Globus pallidus (tissue), 1 donor: ENCODE measurements around the gene VPS18.

Experiments used
- DNase-seq: peaks from one replicate; pipeline ENCODE4 v3.0.0-alpha.2; 2015; ENCODE audit warnings: low spot score

The VPS18 gene

GRCh38 chr15:40902605-40903561, 8.6 kb downstream of the VPS18 start:
- DNase-seq, result peak; percentile 55

GRCh38 chr15:40904552-40905201, 10.4 kb downstream of the VPS18 start:
- DNase-seq, result no peak

- peak; percentile 79 for DNase-seq
Measured at GRCh38 chr15:40906091-40906990, 12.1 kb downstream of the VPS18 start.

GRCh38 chr15:40906991-40907802, 12.9 kb downstream of the VPS18 start:
- peak; percentile 52 for DNase-seq

- DNase-seq, result no peak
Measured at GRCh38 chr15:40908095-40908494, 13.8 kb downstream of the VPS18 start.

- DNase-seq, result no peak
Measured at GRCh38 chr15:40909662-40910630, 15.7 kb downstream of the VPS18 start.

GRCh38 chr15:40911141-40911540, 16.9 kb downstream of the VPS18 start:
- no peak for DNase-seq

GRCh38 chr15:40911693-40912092, 17.4 kb downstream of the VPS18 start:
- no peak for DNase-seq

GRCh38 chr15:40912478-40912877, 18.2 kb downstream of the VPS18 start:
- DNase-seq, result no peak

- no peak for DNase-seq
Measured at GRCh38 chr15:40914013-40914412, 19.8 kb downstream of the VPS18 start.

- DNase-seq, result no peak
Measured at GRCh38 chr15:40914486-40914885, 20.2 kb downstream of the VPS18 start.

- DNase-seq, result no peak
Measured at GRCh38 chr15:40915116-40915661, 20.9 kb downstream of the VPS18 start.

GRCh38 chr15:40915679-40916078, 21.4 kb downstream of the VPS18 start:
- DNase-seq, result no peak

- no peak for DNase-seq
Measured at GRCh38 chr15:40917585-40917984, 23.3 kb downstream of the VPS18 start.

GRCh38 chr15:40918146-40918798, 24.0 kb downstream of the VPS18 start:
- no peak for DNase-seq

GRCh38 chr15:40918799-40919392, 24.6 kb downstream of the VPS18 start:
- DNase-seq, result no peak

- DNase-seq, result no peak
Measured at GRCh38 chr15:40921949-40922607, 27.8 kb downstream of the VPS18 start.

GRCh38 chr15:40922608-40923005, 28.4 kb downstream of the VPS18 start:
- no peak for DNase-seq
